K562 (cell line): ENCODE data around the gene OSBP2. TPM values are rescaled to one million over a fixed set of nuclear protein-coding genes. Genes with fewer than 3 reads are reported as not detected.

Experiments used
- CHD2 ChIP-seq: IDR thresholded peaks from 2 replicates; pipeline ENCODE4 v1.6.1; 2011; ENCODE audit warnings: low read depth, low read length
- EP300 ChIP-seq: IDR thresholded peaks from 2 replicates; pipeline ENCODE4 v1.6.1; 2012; ENCODE audit warnings: low read length, improper control_type of control experiment
- ETS2 ChIP-seq: IDR thresholded peaks from 2 replicates; pipeline ENCODE4 v1.6.1; 2016; ENCODE audit warnings: borderline replicate concordance, missing genetic modification characterization, mild to moderate bottlenecking, moderate library complexity, missing compliant biosample characterization; ENCODE audit not compliant: poor library complexity, severe bottlenecking
- FOSL1 ChIP-seq: fragments of 200-800 bp; sonication (Bioruptor generic); conservative IDR thresholded peaks from 2 replicates; pipeline ENCODE4 v1.6.1; 2016; ENCODE audit warnings: missing genetic modification characterization, missing compliant biosample characterization
- OTX1 ChIP-seq: fragments of 450-650 bp; formaldehyde crosslinking; IDR thresholded peaks from 2 replicates; pipeline ENCODE4 v1.4.0; 2022; ENCODE audit warnings: mild to moderate bottlenecking
- POLR2A ChIP-seq: fragments of 450-650 bp; conservative IDR thresholded peaks from 2 replicates; pipeline ENCODE4 v1.6.1; 2016
- RHOXF2B ChIP-seq: fragments of 250-450 bp; sonication (Bioruptor Pico); conservative IDR thresholded peaks from 2 replicates; pipeline ENCODE4 v1.5.1; 2021
- polyA plus RNA-seq, 8 experiments: library from polyadenylated mRNA; depleted of rRNA in 4 of 8; stranded (reverse) in 5 of 8; unstranded in 3 of 8; fragments of >200 nt; fragmentation: Nextera tagmentation in 2 of 8; fragmentation: Illumina TruSeq in 1 of 8; extraction: Ambion mirVana in 2 of 8; extraction: Trizol in 1 of 8; gene quantifications; 2 replicates each; pipeline versions ENCODE4 v1.2.1 to v1.2.3, GENCODE V29; 2011 to 2014; ENCODE audit warnings: inconsistent platforms in 1 of 8, missing spikeins in 1 of 8
- total RNA-seq, 7 experiments: library from RNA; depleted of rRNA in 6 of 7; stranded (reverse); fragments of >200 nt in 6 of 7; fragmentation: Illumina TruSeq in 2 of 7; extraction: Trizol in 2 of 7; gene quantifications; 2 replicates each; pipeline versions ENCODE4 v1.2.1 to v1.2.3, GENCODE V29; 2011 to 2021; ENCODE audit warnings: low replicate concordance in 1 of 7
- TF ChIP-seq, protein P1 (sequence below): sonication (generic); formaldehyde crosslinking; IDR thresholded peaks from 2 replicates; pipeline ENCODE4 v1.8.0; 2023; ENCODE audit warnings: mild to moderate bottlenecking, missing genetic modification reagents
- TF ChIP-seq, protein P2 (sequence below): fragments of 450-650 bp; IDR thresholded peaks from 2 replicates; pipeline ENCODE4 v1.6.1; 2017; ENCODE audit warnings: mild to moderate bottlenecking, moderate library complexity
- TF ChIP-seq, protein P3 (sequence below): fragments of 450-650 bp; formaldehyde crosslinking; IDR thresholded peaks from 2 replicates; pipeline ENCODE4 v1.4.0; 2020; ENCODE audit warnings: mild to moderate bottlenecking, moderate library complexity
- TF ChIP-seq, protein P4 (sequence below): sonication (generic); formaldehyde crosslinking; IDR thresholded peaks from 2 replicates; pipeline ENCODE4 v1.8.1; 2023; ENCODE audit warnings: mild to moderate bottlenecking, missing genetic modification reagents

OSBP2 gene
- total and polyA plus RNA-seq, 9 of the 15 experiments (the other 6 are each of a cell fraction or from before 2014, with no cell fraction given): 0.52 to 29.5 (median 21.6) TPM

DNA sequence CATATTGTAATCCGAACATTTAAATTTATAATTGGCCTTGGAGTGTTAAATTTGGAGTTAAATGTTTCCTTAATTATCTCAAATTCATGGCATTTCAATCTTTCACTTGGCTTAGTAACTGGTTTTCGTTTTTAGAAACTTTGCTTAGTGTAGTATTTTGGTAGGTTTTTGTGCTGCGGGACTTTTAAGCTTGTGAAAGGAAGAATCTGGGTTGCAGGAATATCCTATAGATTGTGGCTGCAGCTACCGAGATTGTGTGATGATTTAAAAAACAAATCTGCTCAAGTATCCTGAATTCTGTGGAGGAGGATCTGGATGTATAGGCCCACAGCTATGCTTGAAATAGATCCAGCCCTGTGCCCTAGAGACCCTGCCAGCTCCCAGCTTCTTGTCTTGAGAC, 27.1 kb downstream of the OSBP2 start (continued):
- TF ChIP-seq, protein P1, sequence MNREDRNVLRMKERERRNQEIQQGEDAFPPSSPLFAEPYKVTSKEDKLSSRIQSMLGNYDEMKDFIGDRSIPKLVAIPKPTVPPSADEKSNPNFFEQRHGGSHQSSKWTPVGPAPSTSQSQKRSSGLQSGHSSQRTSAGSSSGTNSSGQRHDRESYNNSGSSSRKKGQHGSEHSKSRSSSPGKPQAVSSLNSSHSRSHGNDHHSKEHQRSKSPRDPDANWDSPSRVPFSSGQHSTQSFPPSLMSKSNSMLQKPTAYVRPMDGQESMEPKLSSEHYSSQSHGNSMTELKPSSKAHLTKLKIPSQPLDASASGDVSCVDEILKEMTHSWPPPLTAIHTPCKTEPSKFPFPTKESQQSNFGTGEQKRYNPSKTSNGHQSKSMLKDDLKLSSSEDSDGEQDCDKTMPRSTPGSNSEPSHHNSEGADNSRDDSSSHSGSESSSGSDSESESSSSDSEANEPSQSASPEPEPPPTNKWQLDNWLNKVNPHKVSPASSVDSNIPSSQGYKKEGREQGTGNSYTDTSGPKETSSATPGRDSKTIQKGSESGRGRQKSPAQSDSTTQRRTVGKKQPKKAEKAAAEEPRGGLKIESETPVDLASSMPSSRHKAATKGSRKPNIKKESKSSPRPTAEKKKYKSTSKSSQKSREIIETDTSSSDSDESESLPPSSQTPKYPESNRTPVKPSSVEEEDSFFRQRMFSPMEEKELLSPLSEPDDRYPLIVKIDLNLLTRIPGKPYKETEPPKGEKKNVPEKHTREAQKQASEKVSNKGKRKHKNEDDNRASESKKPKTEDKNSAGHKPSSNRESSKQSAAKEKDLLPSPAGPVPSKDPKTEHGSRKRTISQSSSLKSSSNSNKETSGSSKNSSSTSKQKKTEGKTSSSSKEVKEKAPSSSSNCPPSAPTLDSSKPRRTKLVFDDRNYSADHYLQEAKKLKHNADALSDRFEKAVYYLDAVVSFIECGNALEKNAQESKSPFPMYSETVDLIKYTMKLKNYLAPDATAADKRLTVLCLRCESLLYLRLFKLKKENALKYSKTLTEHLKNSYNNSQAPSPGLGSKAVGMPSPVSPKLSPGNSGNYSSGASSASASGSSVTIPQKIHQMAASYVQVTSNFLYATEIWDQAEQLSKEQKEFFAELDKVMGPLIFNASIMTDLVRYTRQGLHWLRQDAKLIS (CRISPR knock-in tag): no peak
- TF ChIP-seq EP300: no peak
- TF ChIP-seq CHD2: no peak
- no peak for TF ChIP-seq POLR2A
- no peak for TF ChIP-seq FOSL1 (tag)
- TF ChIP-seq, protein P2, sequence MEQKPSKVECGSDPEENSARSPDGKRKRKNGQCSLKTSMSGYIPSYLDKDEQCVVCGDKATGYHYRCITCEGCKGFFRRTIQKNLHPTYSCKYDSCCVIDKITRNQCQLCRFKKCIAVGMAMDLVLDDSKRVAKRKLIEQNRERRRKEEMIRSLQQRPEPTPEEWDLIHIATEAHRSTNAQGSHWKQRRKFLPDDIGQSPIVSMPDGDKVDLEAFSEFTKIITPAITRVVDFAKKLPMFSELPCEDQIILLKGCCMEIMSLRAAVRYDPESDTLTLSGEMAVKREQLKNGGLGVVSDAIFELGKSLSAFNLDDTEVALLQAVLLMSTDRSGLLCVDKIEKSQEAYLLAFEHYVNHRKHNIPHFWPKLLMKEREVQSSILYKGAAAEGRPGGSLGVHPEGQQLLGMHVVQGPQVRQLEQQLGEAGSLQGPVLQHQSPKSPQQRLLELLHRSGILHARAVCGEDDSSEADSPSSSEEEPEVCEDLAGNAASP: no peak
- TF ChIP-seq, protein P3, sequence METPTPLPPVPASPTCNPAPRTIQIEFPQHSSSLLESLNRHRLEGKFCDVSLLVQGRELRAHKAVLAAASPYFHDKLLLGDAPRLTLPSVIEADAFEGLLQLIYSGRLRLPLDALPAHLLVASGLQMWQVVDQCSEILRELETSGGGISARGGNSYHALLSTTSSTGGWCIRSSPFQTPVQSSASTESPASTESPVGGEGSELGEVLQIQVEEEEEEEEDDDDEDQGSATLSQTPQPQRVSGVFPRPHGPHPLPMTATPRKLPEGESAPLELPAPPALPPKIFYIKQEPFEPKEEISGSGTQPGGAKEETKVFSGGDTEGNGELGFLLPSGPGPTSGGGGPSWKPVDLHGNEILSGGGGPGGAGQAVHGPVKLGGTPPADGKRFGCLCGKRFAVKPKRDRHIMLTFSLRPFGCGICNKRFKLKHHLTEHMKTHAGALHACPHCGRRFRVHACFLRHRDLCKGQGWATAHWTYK (CRISPR knock-in tag): no peak
- TF ChIP-seq ETS2 (tag): no peak
- TF ChIP-seq, protein P4, sequence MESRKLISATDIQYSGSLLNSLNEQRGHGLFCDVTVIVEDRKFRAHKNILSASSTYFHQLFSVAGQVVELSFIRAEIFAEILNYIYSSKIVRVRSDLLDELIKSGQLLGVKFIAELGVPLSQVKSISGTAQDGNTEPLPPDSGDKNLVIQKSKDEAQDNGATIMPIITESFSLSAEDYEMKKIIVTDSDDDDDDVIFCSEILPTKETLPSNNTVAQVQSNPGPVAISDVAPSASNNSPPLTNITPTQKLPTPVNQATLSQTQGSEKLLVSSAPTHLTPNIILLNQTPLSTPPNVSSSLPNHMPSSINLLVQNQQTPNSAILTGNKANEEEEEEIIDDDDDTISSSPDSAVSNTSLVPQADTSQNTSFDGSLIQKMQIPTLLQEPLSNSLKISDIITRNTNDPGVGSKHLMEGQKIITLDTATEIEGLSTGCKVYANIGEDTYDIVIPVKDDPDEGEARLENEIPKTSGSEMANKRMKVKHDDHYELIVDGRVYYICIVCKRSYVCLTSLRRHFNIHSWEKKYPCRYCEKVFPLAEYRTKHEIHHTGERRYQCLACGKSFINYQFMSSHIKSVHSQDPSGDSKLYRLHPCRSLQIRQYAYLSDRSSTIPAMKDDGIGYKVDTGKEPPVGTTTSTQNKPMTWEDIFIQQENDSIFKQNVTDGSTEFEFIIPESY (CRISPR knock-in tag): no peak
- no peak for TF ChIP-seq OTX1 (CRISPR knock-in tag)
- no peak for TF ChIP-seq RHOXF2B (CRISPR knock-in tag)
- TF ChIP-seq, all 486 proteins: peak for 0
